Kasumi-1 (cell line): ENCODE data around the gene INPP5A.
"Not testable (repeated sequence)": the region's sequence is repeated elsewhere in the genome, so short reads cannot be mapped to it uniquely, and the experiment has no call there.

Experiments
- DNase-seq, 2 experiments: peaks; one replicate each; lab custom pipeline; 2025; lab: John Stamatoyannopoulos, UW

The INPP5A gene

GRCh38 chr10:132786476-132786883, 248.9 kb downstream of the INPP5A start:
- no peak for DNase-seq

- DNase-seq, result no peak
These were observed 249.4 kb downstream of the INPP5A start for GRCh38 chr10:132786884-132787494.

- no peak for DNase-seq
These were observed 250.1 kb downstream of the INPP5A start for GRCh38 chr10:132787495-132788179.

GRCh38 chr10:132788180-132788830, 250.7 kb downstream of the INPP5A start:
- DNase-seq, result no peak

- DNase-seq, result no peak
These were observed 251.2 kb downstream of the INPP5A start for GRCh38 chr10:132788831-132789219.

GRCh38 chr10:132789659-132790148, 252.1 kb downstream of the INPP5A start:
- no peak for DNase-seq

GRCh38 chr10:132790470-132790869, 252.9 kb downstream of the INPP5A start:
- no peak for DNase-seq

- DNase-seq, result no peak
These were observed 253.6 kb downstream of the INPP5A start for GRCh38 chr10:132790934-132791829.

- DNase-seq, result not testable (repeated sequence)
These were observed 254.5 kb downstream of the INPP5A start for GRCh38 chr10:132792099-132792498.

GRCh38 chr10:132792796-132793195, 255.2 kb downstream of the INPP5A start:
- no peak for DNase-seq

GRCh38 chr10:132793213-132793612, 255.6 kb downstream of the INPP5A start:
- no peak for DNase-seq

GRCh38 chr10:132793871-132794849, 256.6 kb downstream of the INPP5A start:
- DNase-seq, result no peak

GRCh38 chr10:132796846-132797245, 259.3 kb downstream of the INPP5A start:
- no peak for DNase-seq

- DNase-seq, result not testable (repeated sequence)
These were observed 260.4 kb downstream of the INPP5A start for GRCh38 chr10:132797986-132798385.

GRCh38 chr10:132798403-132798802, 260.8 kb downstream of the INPP5A start:
- no peak for DNase-seq

GRCh38 chr10:132798876-132799275, 261.3 kb downstream of the INPP5A start:
- DNase-seq, result no peak

GRCh38 chr10:132799865-132800264, 262.3 kb downstream of the INPP5A start:
- DNase-seq, result no peak

GRCh38 chr10:132802048-132802447, 264.5 kb downstream of the INPP5A start:
- no peak for DNase-seq

- DNase-seq, result no peak
These were observed 265.2 kb downstream of the INPP5A start for GRCh38 chr10:132802694-132803320.
